CD4-positive, alpha-beta T cell (primary cell): ENCODE measurements around the gene TVP23A. TPM values are rescaled to one million over a fixed set of nuclear protein-coding genes. Genes with fewer than 3 reads are reported as not detected.

Source experiments
- ATAC-seq: fragments of 200-7000 bp; cut with Tn5 transposase; one replicate; pipeline ENCODE4 v1.10.0; 2022; ENCODE audit warnings: mild to moderate bottlenecking; ENCODE audit not compliant: poor library complexity
- CTCF ChIA-PET: fragments of 350-600 bp; sonication (Branson Sonifier 250); formaldehyde crosslinking; loops from one replicate; lab custom pipeline; 2021; ENCODE audit warnings: antibody characterized with exemption, inconsistent platforms; lab: Charles Lee
- POLR2A ChIA-PET: fragments of 350-600 bp; sonication (Branson Sonifier 250); formaldehyde crosslinking; loops from one replicate; lab custom pipeline; 2021; ENCODE audit warnings: antibody characterized with exemption, inconsistent platforms; lab: Charles Lee
- DNase-seq, 14 experiments: peaks; one replicate each; pipeline ENCODE4 v3.0.0-alpha.2; 2013 to 2020; ENCODE audit warnings: mixed read lengths in 2 of 14
- H3K27ac ChIP-seq, 2 donors: one replicate each; pipeline versions ENCODE4 v1.5.1 to v1.7.0; 2013; ENCODE audit warnings: low read length in 2 of 2, low read depth in 1 of 2, mild to moderate bottlenecking in 1 of 2
- H3K27me3 ChIP-seq, 2 experiments: 1 replicate in 1 of 2; 2 replicates in 1 of 2; pipeline versions ENCODE4 v1.6.1 to v1.7.0; 2013; ENCODE audit warnings: low read length in 2 of 2, control low read depth in 1 of 2, mild to moderate bottlenecking in 1 of 2, moderate library complexity in 1 of 2; ENCODE audit not compliant: insufficient read depth in 2 of 2, control insufficient read depth in 1 of 2
- H3K36me3 ChIP-seq: one replicate; pipeline ENCODE4 v1.6.1; 2013; ENCODE audit warnings: low read length, control low read depth; ENCODE audit not compliant: insufficient read depth
- H3K4me1 ChIP-seq: one replicate; pipeline ENCODE4 v1.6.1; 2013; ENCODE audit warnings: low read length, control low read depth; ENCODE audit not compliant: insufficient read depth
- H3K4me3 ChIP-seq: one replicate; pipeline ENCODE4 v1.5.1; 2013; ENCODE audit warnings: mild to moderate bottlenecking, low read length, moderate library complexity
- H3K9me3 ChIP-seq, 2 experiments: 1 replicate in 1 of 2; 2 replicates in 1 of 2; pipeline versions ENCODE4 v1.6.1 to v1.7.0; 2013; ENCODE audit warnings: low read length in 2 of 2, mild to moderate bottlenecking in 2 of 2, control low read depth in 1 of 2, moderate library complexity in 1 of 2; ENCODE audit not compliant: control insufficient read depth in 1 of 2, insufficient read depth in 1 of 2
- H3K27ac Mint-ChIP-seq: one replicate; pipeline ENCODE4 v1.8.0; 2020; ENCODE audit warnings: mixed read lengths
- H3K27me3 Mint-ChIP-seq: one replicate; pipeline ENCODE4 v1.8.0; 2021; ENCODE audit warnings: mixed read lengths
- H3K36me3 Mint-ChIP-seq: one replicate; pipeline ENCODE4 v1.8.0; 2021; ENCODE audit warnings: low read depth, mixed read lengths
- H3K4me1 Mint-ChIP-seq: one replicate; pipeline ENCODE4 v1.8.0; 2021; ENCODE audit warnings: low read depth, mixed read lengths
- H3K4me3 Mint-ChIP-seq: one replicate; pipeline ENCODE4 v1.8.0; 2020; ENCODE audit warnings: mild to moderate bottlenecking, mixed read lengths
- H3K9me3 Mint-ChIP-seq: one replicate; pipeline ENCODE4 v1.8.0; 2020; ENCODE audit warnings: mixed read lengths
- intact Hi-C, 2 experiments: fragments of 100-400 bp; cut with DNase I in 1 of 2; cut with micrococcal nuclease in 1 of 2; formaldehyde crosslinking; loops; one replicate each; pipeline versions ENCODE4 v1.15.1 to v1.9.0; 2023 to 2025; cut with DNase I, micrococcal nuclease
- total RNA-seq, 174 experiments: library from RNA in 2 of 174; stranded (reverse) in 2 of 174; gene quantifications; one replicate each; pipeline ENCODE4 v1.2.3 and lab custom pipeline; 2021 to 2026
- TF ChIP-seq, protein P1 (sequence below): fragments of 200-600 bp; IDR thresholded peaks from one replicate; pipeline ENCODE4 v1.8.0; 2022; ENCODE audit warnings: antibody characterized with exemption, mild to moderate bottlenecking

TVP23A gene
- total RNA-seq, 2 experiments from 2014 or later: not detected

DNA sequence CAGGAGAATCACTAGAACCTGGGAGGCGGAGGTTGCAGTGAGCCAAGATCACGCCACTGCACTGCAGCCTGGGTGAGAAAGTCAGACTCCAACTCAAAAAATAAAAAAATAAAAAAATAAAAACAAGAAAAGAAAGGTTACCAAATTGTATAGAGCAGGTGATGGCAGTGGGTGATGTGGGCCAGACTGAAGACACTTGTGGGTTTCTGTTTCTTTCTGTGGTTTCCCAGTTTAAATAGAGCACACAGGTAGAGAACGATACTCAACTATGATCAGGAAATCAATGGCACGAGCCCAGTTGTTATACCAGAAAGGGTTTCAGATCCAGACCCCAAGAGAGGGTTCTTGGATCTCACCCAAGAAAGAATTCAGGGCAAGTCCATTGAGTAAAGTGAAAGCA, 42.3 kb downstream of the TVP23A start:
- Mint-ChIP-seq H3K4me1 (peaks cover 3% of the 10 kb centered on the region), H3K27ac (no peak overlapping the region), H3K4me3 (no peak overlapping the region), H3K36me3 (no peaks in the 10 kb centered on the region), H3K9me3 (no peaks in the 10 kb centered on the region), H3K27me3 (peaks cover 4% of the 10 kb centered on the region)
- no peaks in the 10 kb centered on the region for H3K27me3 ChIP-seq
- no peaks in the 10 kb centered on the region for H3K36me3 ChIP-seq
- H3K4me3 ChIP-seq: no peak overlapping the region
- ATAC-seq: peak; percentile 39
- no peak overlapping the region for H3K27ac ChIP-seq
- no peaks in the 10 kb centered on the region for H3K4me1 ChIP-seq
- H3K9me3 ChIP-seq: no peaks in the 10 kb centered on the region
- ChIA-PET POLR2A (no interaction called here), CTCF (no interaction called here)
- TF ChIP-seq, protein P1, sequence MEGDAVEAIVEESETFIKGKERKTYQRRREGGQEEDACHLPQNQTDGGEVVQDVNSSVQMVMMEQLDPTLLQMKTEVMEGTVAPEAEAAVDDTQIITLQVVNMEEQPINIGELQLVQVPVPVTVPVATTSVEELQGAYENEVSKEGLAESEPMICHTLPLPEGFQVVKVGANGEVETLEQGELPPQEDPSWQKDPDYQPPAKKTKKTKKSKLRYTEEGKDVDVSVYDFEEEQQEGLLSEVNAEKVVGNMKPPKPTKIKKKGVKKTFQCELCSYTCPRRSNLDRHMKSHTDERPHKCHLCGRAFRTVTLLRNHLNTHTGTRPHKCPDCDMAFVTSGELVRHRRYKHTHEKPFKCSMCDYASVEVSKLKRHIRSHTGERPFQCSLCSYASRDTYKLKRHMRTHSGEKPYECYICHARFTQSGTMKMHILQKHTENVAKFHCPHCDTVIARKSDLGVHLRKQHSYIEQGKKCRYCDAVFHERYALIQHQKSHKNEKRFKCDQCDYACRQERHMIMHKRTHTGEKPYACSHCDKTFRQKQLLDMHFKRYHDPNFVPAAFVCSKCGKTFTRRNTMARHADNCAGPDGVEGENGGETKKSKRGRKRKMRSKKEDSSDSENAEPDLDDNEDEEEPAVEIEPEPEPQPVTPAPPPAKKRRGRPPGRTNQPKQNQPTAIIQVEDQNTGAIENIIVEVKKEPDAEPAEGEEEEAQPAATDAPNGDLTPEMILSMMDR: no peak
- peak in 3 of 14 experiments; percentile 23 to 42 (median 35) for DNase-seq
- intact Hi-C loops: no loop called here

DNA sequence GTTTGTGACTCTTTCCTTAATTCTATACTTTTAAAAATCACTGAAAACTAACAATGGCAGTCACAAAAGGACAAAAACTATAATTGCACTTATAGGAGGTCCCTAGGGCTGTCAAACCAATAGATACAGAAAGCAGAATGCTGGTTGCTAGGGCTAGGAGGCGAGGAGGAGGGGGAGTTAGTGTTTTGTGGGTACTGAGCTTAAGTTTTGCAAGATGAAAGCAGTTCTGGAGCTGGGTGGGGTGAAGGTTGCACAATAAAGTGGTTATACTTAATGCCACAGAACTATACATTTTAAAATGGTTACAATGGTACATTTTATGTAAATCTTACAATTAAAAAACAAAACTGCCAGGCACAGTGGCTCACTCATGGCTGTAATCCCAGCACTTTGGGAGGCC, 47.7 kb downstream of the TVP23A start:
- Histone ChIP-seq H3K27ac (no peak overlapping the region), H3K4me1 (peaks cover 3% of the 10 kb centered on the region), H3K9me3 (no peaks in the 10 kb centered on the region), H3K27me3 (no peaks in the 10 kb centered on the region), H3K4me3 (no peak overlapping the region), H3K36me3 (peaks cover 11% of the 10 kb centered on the region)
- no peaks in the 10 kb centered on the region for H3K27me3 Mint-ChIP-seq
- peaks cover 6% of the 10 kb centered on the region for H3K4me1 Mint-ChIP-seq
- peak in 3 of 14 experiments; percentile 36 to 46 (median 42) for DNase-seq
- no peaks in the 10 kb centered on the region for H3K9me3 Mint-ChIP-seq
- peak; percentile 26 for ATAC-seq
- H3K36me3 Mint-ChIP-seq: peaks cover 29% of the 10 kb centered on the region
- TF ChIP-seq, protein P1: no peak
- intact Hi-C loops: no loop called here
- ChIA-PET CTCF (no interaction called here), POLR2A (no interaction called here)
- H3K4me3 Mint-ChIP-seq: no peak overlapping the region
- H3K27ac Mint-ChIP-seq: peak overlapping the region; percentile 8

DNA sequence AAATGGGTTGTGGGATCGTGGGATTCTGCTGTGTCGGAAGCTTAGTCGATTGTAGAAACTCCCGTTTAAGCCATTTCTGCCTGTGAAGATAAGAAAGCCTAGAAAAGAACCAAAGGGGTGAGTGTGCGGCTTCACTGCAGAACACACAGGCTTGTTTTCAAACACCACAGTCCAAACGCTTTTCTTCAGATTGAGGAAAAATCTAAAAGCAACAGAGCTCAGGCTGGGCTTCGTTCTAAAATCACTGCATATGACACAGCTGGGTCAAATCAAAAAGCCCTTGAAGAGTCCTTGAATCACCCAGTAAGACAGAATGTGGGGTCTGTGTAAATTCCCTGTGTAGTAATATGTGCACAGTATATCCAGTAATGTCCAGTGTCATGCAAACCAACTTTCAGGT, 49.2 kb downstream of the TVP23A start:
- no peak overlapping the region for H3K4me3 Mint-ChIP-seq
- H3K36me3 ChIP-seq: peaks cover 17% of the 10 kb centered on the region
- POLR2A ChIA-PET: no interaction called here
- H3K9me3 ChIP-seq: no peaks in the 10 kb centered on the region
- CTCF ChIA-PET: no interaction called here
- no peak overlapping the region for H3K27ac ChIP-seq
- H3K27me3 ChIP-seq: no peaks in the 10 kb centered on the region
- no peaks in the 10 kb centered on the region for H3K27me3 Mint-ChIP-seq
- H3K9me3 Mint-ChIP-seq: no peaks in the 10 kb centered on the region
- ATAC-seq: no peak
- peaks cover 6% of the 10 kb centered on the region for H3K4me1 Mint-ChIP-seq
- intact Hi-C loops: no loop called here
- H3K4me3 ChIP-seq: no peak overlapping the region
- H3K36me3 Mint-ChIP-seq: peaks cover 42% of the 10 kb centered on the region
- DNase-seq: no peak
- no peak overlapping the region for H3K27ac Mint-ChIP-seq
- TF ChIP-seq, protein P1: no peak
- H3K4me1 ChIP-seq: peaks cover 12% of the 10 kb centered on the region
